SK-N-SH treated with all-trans-retinoic acid at 6 μM for 48 hours (cell line): ENCODE data around the gene TCAIM.

ENCODE experiments used
- ATAC-seq: fragments of 200-7000 bp; cut with Tn5 transposase; 3 replicates; pipeline ENCODE4 v1.9.1; 2020; ENCODE audit warnings: mild to moderate bottlenecking, moderate library complexity
- ARNTL ChIP-seq: fragments of 450-650 bp; formaldehyde crosslinking; IDR thresholded peaks from 2 replicates; pipeline ENCODE4 v1.5.0; 2020; ENCODE audit warnings: low read depth, mild to moderate bottlenecking, moderate library complexity, borderline replicate concordance
- BACH2 ChIP-seq: fragments of 250-450 bp; sonication (Bioruptor Pico); IDR thresholded peaks from 2 replicates; pipeline ENCODE4 v1.9.0; 2021; ENCODE audit warnings: mild to moderate bottlenecking, borderline replicate concordance
- CSDC2 ChIP-seq: fragments of 250-450 bp; sonication (Bioruptor Pico); IDR thresholded peaks from 2 replicates; pipeline ENCODE4 v1.5.0; 2020; ENCODE audit warnings: mild to moderate bottlenecking, moderate library complexity
- ESRRG ChIP-seq: fragments of 250-450 bp; sonication (Bioruptor Pico); IDR thresholded peaks from 2 replicates; pipeline ENCODE4 v1.6.1; 2021; ENCODE audit warnings: mild to moderate bottlenecking
- GLIS3 ChIP-seq: fragments of 250-450 bp; sonication (Bioruptor Pico); IDR thresholded peaks from 2 replicates; pipeline ENCODE4 v1.5.0; 2020; ENCODE audit warnings: mild to moderate bottlenecking, moderate library complexity
- ISL1 ChIP-seq: fragments of 250-450 bp; sonication (Bioruptor Pico); IDR thresholded peaks from 2 replicates; pipeline ENCODE4 v2.1.2; 2022; ENCODE audit warnings: mild to moderate bottlenecking, moderate library complexity
- OSR1 ChIP-seq: fragments of 250-450 bp; sonication (Bioruptor Pico); IDR thresholded peaks from 2 replicates; pipeline ENCODE4 v1.8.0; 2022; ENCODE audit warnings: moderate library complexity, mild to moderate bottlenecking, inconsistent platforms
- PPARA ChIP-seq: fragments of 250-450 bp; sonication (Bioruptor Pico); IDR thresholded peaks from 2 replicates; pipeline ENCODE4 v1.5.0; 2020; ENCODE audit warnings: mild to moderate bottlenecking, borderline replicate concordance
- RARB ChIP-seq: fragments of 250-450 bp; sonication (Bioruptor Pico); IDR thresholded peaks from 2 replicates; pipeline ENCODE4 v1.8.0; 2021; ENCODE audit warnings: mild to moderate bottlenecking, moderate library complexity
- SNAI2 ChIP-seq: fragments of 250-450 bp; sonication (Bioruptor Pico); IDR thresholded peaks from 2 replicates; pipeline ENCODE4 v1.5.0; 2020; ENCODE audit warnings: mild to moderate bottlenecking, moderate library complexity
- TCF4 ChIP-seq: fragments of 250-450 bp; sonication (Bioruptor Pico); IDR thresholded peaks from 2 replicates; pipeline ENCODE4 v1.8.0; 2021; ENCODE audit warnings: mild to moderate bottlenecking, moderate library complexity, borderline replicate concordance
- TOX ChIP-seq: fragments of 250-450 bp; sonication (Bioruptor Pico); IDR thresholded peaks from 2 replicates; pipeline ENCODE4 v1.8.0; 2021; ENCODE audit warnings: mild to moderate bottlenecking, moderate library complexity, borderline replicate concordance
- ZC3H10 ChIP-seq: fragments of 250-450 bp; sonication (Bioruptor Pico); IDR thresholded peaks from 2 replicates; pipeline ENCODE4 v1.5.1; 2021; ENCODE audit warnings: mild to moderate bottlenecking, moderate library complexity
- ZFP3 ChIP-seq: fragments of 250-450 bp; sonication (Bioruptor Pico); IDR thresholded peaks from 2 replicates; pipeline ENCODE4 v1.5.0; 2020; ENCODE audit warnings: mild to moderate bottlenecking, moderate library complexity
- ZFP30 ChIP-seq: fragments of 450-650 bp; formaldehyde crosslinking; IDR thresholded peaks from 2 replicates; pipeline ENCODE4 v1.5.0; 2022; ENCODE audit warnings: mild to moderate bottlenecking, moderate library complexity
- ZNF565 ChIP-seq: fragments of 450-650 bp; formaldehyde crosslinking; conservative IDR thresholded peaks from 2 replicates; pipeline ENCODE4 v1.5.0; 2020; ENCODE audit warnings: low read depth, mild to moderate bottlenecking, moderate library complexity
- ZNF70 ChIP-seq: fragments of 450-650 bp; formaldehyde crosslinking; IDR thresholded peaks from 2 replicates; pipeline ENCODE4 v1.5.0; 2020; ENCODE audit warnings: mild to moderate bottlenecking, moderate library complexity
- ZNF8 ChIP-seq: fragments of 450-650 bp; formaldehyde crosslinking; IDR thresholded peaks from 2 replicates; pipeline ENCODE4 v1.5.0; 2020; ENCODE audit warnings: mild to moderate bottlenecking, moderate library complexity
- TF ChIP-seq, protein P1 (sequence below): fragments of 250-450 bp; sonication (Bioruptor Pico); IDR thresholded peaks from 2 replicates; pipeline ENCODE4 v1.8.0; 2020; ENCODE audit warnings: mild to moderate bottlenecking, moderate library complexity, borderline replicate concordance
- TF ChIP-seq, protein P2 (sequence below): fragments of 250-450 bp; sonication (Bioruptor Pico); IDR thresholded peaks from 2 replicates; pipeline ENCODE4 v1.8.0; 2021; ENCODE audit warnings: low read depth, mild to moderate bottlenecking, moderate library complexity, borderline replicate concordance
- TF ChIP-seq, protein P3 (sequence below): fragments of 250-450 bp; sonication (Bioruptor Pico); IDR thresholded peaks from 2 replicates; pipeline ENCODE4 v1.5.1; 2020; ENCODE audit warnings: low read depth, mild to moderate bottlenecking, moderate library complexity

Gene TCAIM

DNA sequence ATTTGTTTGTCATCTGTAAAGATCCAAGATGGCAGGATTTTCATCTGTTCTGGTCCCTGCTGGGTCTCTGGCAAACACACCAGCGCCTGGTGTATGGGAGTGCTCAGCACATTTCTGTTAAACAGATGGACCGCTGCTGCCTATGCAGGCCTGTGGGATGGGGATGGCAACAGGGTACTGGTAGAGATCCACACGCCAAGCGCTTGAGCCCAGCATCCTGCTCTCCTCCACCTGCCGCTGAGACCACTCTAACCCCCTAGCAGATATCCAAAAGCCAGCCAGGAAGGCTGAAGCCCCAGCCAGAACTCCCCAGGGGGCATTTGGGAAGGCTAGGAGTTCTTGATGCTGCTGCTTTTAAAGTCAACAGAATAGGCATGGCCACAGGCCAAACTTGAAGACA, 107.2 kb downstream of the TCAIM start:
- no peak for ATAC-seq
- no peak for TF ChIP-seq GLIS3 (CRISPR knock-in tag)
- no peak for TF ChIP-seq TCF4 (CRISPR knock-in tag)
- no peak for TF ChIP-seq ZC3H10 (CRISPR knock-in tag)
- no peak for TF ChIP-seq ZFP30 (CRISPR knock-in tag)
- no peak for TF ChIP-seq CSDC2 (CRISPR knock-in tag)
- no peak for TF ChIP-seq SNAI2 (CRISPR knock-in tag)
- no peak for TF ChIP-seq ZNF565
- TF ChIP-seq ISL1 (CRISPR knock-in tag), result no peak
- no peak for TF ChIP-seq ZFP3 (CRISPR knock-in tag)
- TF ChIP-seq ESRRG (CRISPR knock-in tag), result no peak
- TF ChIP-seq, protein P1, sequence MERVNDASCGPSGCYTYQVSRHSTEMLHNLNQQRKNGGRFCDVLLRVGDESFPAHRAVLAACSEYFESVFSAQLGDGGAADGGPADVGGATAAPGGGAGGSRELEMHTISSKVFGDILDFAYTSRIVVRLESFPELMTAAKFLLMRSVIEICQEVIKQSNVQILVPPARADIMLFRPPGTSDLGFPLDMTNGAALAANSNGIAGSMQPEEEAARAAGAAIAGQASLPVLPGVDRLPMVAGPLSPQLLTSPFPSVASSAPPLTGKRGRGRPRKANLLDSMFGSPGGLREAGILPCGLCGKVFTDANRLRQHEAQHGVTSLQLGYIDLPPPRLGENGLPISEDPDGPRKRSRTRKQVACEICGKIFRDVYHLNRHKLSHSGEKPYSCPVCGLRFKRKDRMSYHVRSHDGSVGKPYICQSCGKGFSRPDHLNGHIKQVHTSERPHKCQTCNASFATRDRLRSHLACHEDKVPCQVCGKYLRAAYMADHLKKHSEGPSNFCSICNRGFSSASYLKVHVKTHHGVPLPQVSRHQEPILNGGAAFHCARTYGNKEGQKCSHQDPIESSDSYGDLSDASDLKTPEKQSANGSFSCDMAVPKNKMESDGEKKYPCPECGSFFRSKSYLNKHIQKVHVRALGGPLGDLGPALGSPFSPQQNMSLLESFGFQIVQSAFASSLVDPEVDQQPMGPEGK (CRISPR knock-in tag), result no peak
- no peak for TF ChIP-seq ZNF70 (CRISPR knock-in tag)
- TF ChIP-seq, protein P2, sequence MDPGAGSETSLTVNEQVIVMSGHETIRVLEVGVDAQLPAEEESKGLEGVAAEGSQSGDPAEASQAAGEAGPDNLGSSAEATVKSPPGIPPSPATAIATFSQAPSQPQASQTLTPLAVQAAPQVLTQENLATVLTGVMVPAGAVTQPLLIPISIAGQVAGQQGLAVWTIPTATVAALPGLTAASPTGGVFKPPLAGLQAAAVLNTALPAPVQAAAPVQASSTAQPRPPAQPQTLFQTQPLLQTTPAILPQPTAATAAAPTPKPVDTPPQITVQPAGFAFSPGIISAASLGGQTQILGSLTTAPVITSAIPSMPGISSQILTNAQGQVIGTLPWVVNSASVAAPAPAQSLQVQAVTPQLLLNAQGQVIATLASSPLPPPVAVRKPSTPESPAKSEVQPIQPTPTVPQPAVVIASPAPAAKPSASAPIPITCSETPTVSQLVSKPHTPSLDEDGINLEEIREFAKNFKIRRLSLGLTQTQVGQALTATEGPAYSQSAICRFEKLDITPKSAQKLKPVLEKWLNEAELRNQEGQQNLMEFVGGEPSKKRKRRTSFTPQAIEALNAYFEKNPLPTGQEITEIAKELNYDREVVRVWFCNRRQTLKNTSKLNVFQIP (CRISPR knock-in tag), result no peak
- no peak for TF ChIP-seq RARB (CRISPR knock-in tag)
- TF ChIP-seq OSR1 (CRISPR knock-in tag), result no peak
- no peak for TF ChIP-seq BACH2 (CRISPR knock-in tag)
- no peak for TF ChIP-seq ZNF8
- no peak for TF ChIP-seq PPARA

DNA sequence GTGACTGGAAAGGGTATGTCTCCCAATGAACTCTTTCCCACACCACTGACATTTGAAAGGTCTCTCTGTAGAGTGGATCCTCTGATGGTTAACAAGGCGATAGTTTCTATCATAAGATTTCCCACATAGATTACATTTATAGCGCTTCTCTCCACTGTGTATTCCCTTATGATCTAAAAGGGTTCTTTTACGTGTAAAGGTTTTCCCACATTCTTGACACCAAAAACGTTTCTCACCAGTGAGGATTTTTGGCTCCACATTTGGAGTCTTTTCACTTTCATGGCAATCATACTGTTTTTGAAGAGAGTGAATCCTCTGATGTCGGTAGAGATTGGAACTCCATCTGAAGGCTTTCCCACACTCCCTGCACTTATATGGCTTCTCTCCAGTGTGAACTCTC, 108.4 kb downstream of the TCAIM start:
- no peak for ATAC-seq
- TF ChIP-seq ZNF70 (CRISPR knock-in tag) (no peak), ESRRG (CRISPR knock-in tag) (no peak), OSR1 (CRISPR knock-in tag) (no peak), PPARA (no peak), ZNF565 (no peak), TCF4 (CRISPR knock-in tag) (no peak), ISL1 (CRISPR knock-in tag) (no peak)

DNA sequence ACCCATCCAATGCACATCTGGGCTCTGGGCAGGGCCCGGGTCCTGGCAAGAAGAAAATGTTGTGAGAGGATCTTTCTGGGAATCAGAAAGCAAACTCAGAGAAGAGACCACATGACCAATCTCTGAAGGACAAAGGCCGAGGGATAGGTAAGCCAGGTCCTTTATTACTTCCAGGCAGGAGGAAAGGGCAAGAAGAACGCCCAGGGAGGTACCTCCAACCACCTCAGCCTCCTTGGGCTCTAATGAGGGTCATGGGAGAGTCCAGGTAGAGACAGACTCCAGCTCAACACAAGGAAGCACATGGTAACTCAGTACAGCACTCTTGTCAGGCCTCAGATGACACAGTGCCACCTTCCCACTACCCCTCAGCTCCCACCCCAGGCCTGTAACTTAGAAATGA, 112.9 kb downstream of the TCAIM start:
- TF ChIP-seq OSR1 (CRISPR knock-in tag) (no peak), PPARA (no peak), BACH2 (CRISPR knock-in tag) (no peak), ZFP3 (CRISPR knock-in tag) (no peak), ZNF70 (CRISPR knock-in tag) (no peak), TOX (CRISPR knock-in tag) (no peak), ISL1 (CRISPR knock-in tag) (no peak), ARNTL (CRISPR knock-in tag) (no peak), GLIS3 (CRISPR knock-in tag) (no peak), ZFP30 (CRISPR knock-in tag) (no peak)
- TF ChIP-seq, protein P1 (CRISPR knock-in tag), result no peak
- TF ChIP-seq, protein P3, sequence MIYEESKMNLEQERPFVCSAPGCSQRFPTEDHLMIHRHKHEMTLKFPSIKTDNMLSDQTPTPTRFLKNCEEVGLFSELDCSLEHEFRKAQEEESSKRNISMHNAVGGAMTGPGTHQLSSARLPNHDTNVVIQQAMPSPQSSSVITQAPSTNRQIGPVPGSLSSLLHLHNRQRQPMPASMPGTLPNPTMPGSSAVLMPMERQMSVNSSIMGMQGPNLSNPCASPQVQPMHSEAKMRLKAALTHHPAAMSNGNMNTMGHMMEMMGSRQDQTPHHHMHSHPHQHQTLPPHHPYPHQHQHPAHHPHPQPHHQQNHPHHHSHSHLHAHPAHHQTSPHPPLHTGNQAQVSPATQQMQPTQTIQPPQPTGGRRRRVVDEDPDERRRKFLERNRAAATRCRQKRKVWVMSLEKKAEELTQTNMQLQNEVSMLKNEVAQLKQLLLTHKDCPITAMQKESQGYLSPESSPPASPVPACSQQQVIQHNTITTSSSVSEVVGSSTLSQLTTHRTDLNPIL (CRISPR knock-in tag), result no peak
- TF ChIP-seq, protein P2 (CRISPR knock-in tag), result no peak
- ATAC-seq, result no peak
